Measurements from ENCODE around the gene TES.

Gene TES

GRCh38 chr7:116230191-116231005 is 20.1 kb downstream of the TES start:
- 79 to 85% methylated on average over 3 of the region's 4 CpGs for WGBS, 2 experiments
- no peaks in the 10 kb centered on the region for H3K9me3 ChIP-seq (ENCODE audit: control insufficient read depth, low read length)
- H3K27ac ChIP-seq (ENCODE audit: insufficient read depth, low read depth, low read length, poor library complexity, severe bottlenecking): no peak overlapping the region
- H3K36me3 ChIP-seq (ENCODE audit: control insufficient read depth, insufficient read depth, low read length): no peaks in the 10 kb centered on the region
- no peak overlapping the region for H3K4me3 ChIP-seq (ENCODE audit: insufficient read depth, low read depth, low read length)
- H3K4me1 ChIP-seq (ENCODE audit: control insufficient read depth, insufficient read depth, low read length): no peaks in the 10 kb centered on the region
- no peaks in the 10 kb centered on the region for H3K27me3 ChIP-seq (ENCODE audit: control insufficient read depth, insufficient read depth, low read length, poor library complexity, severe bottlenecking)

DNA sequence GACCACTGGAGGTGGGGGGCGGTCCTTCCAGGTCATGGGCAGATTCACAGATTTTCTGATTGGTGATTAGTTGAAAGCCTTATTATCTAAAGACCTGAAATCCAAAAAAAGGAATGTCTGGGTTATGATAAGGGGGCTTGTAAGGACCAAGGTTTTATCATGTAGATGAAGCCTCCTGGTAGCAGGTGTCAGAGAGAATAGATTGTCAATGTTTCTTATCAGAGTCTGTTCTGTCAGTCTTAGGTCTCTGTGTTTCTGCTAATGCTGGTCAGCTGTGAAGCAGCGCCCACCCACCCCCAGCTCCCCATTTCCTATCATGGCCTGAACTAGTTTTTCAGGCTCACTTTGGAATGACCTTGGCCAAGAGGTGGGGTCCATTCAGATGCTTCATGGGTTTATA is 21.2 kb downstream of the TES start:
- H3K36me3 ChIP-seq (ENCODE audit: control insufficient read depth, insufficient read depth, low read length): no peaks in the 10 kb centered on the region
- H3K9me3 ChIP-seq (ENCODE audit: control insufficient read depth, low read length): no peaks in the 10 kb centered on the region
- no peak overlapping the region for H3K27ac ChIP-seq (ENCODE audit: insufficient read depth, low read depth, low read length, poor library complexity, severe bottlenecking)
- no peaks in the 10 kb centered on the region for H3K4me1 ChIP-seq (ENCODE audit: control insufficient read depth, insufficient read depth, low read length)
- H3K4me3 ChIP-seq (ENCODE audit: insufficient read depth, low read depth, low read length): no peak overlapping the region
- H3K27me3 ChIP-seq (ENCODE audit: control insufficient read depth, insufficient read depth, low read length, poor library complexity, severe bottlenecking): no peaks in the 10 kb centered on the region
- 88 to 93% methylated on average over 2 of the region's 2 CpGs for WGBS, 2 experiments

DNA sequence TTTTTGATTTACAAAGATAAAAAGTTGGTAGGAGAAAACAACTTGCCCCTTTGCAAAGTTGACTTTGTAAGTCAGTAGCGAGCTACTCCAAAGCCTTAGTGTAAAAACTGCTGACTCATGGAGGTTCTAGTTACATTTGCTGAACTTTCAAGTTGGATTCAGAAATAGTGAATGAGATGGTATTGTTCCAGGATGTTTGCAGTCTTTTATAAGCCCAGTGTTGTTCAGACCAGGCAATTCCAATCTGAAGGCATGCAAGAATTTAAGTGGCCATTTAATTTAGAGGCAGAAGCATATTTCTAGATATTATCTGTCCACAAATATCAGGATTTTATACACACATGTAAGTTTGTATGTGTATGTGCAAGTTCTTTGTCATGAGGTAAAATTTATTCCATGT is 21.6 kb downstream of the TES start:
- Histone ChIP-seq H3K36me3 (ENCODE audit: control insufficient read depth, insufficient read depth, low read length) (no peaks in the 10 kb centered on the region), H3K4me1 (ENCODE audit: control insufficient read depth, insufficient read depth, low read length) (no peaks in the 10 kb centered on the region), H3K27me3 (ENCODE audit: control insufficient read depth, insufficient read depth, low read length, poor library complexity, severe bottlenecking) (no peaks in the 10 kb centered on the region), H3K4me3 (ENCODE audit: insufficient read depth, low read depth, low read length) (no peak overlapping the region), H3K27ac (ENCODE audit: insufficient read depth, low read depth, low read length, poor library complexity, severe bottlenecking) (no peak overlapping the region), H3K9me3 (ENCODE audit: control insufficient read depth, low read length) (no peaks in the 10 kb centered on the region)
- 90 to 93% methylated on average over 1 of the region's 1 CpG for WGBS, 2 experiments

- H3K4me1 ChIP-seq (ENCODE audit: control insufficient read depth, insufficient read depth, low read length): no peaks in the 10 kb centered on the region
- H3K36me3 ChIP-seq (ENCODE audit: control insufficient read depth, insufficient read depth, low read length): no peaks in the 10 kb centered on the region
- H3K27ac ChIP-seq (ENCODE audit: insufficient read depth, low read depth, low read length, poor library complexity, severe bottlenecking): no peak overlapping the region
- no peaks in the 10 kb centered on the region for H3K27me3 ChIP-seq (ENCODE audit: control insufficient read depth, insufficient read depth, low read length, poor library complexity, severe bottlenecking)
- no peaks in the 10 kb centered on the region for H3K9me3 ChIP-seq (ENCODE audit: control insufficient read depth, low read length)
- no peak overlapping the region for H3K4me3 ChIP-seq (ENCODE audit: insufficient read depth, low read depth, low read length)
Measured at GRCh38 chr7:116232350-116232749, 22.0 kb downstream of the TES start.

- 71 to 86% methylated on average over 1 of the region's 1 CpG for WGBS, 2 experiments
- Histone ChIP-seq H3K27ac (ENCODE audit: insufficient read depth, low read depth, low read length, poor library complexity, severe bottlenecking) (no peak overlapping the region), H3K27me3 (ENCODE audit: control insufficient read depth, insufficient read depth, low read length, poor library complexity, severe bottlenecking) (no peaks in the 10 kb centered on the region), H3K36me3 (ENCODE audit: control insufficient read depth, insufficient read depth, low read length) (no peaks in the 10 kb centered on the region), H3K4me1 (ENCODE audit: control insufficient read depth, insufficient read depth, low read length) (no peaks in the 10 kb centered on the region), H3K9me3 (ENCODE audit: control insufficient read depth, low read length) (no peaks in the 10 kb centered on the region), H3K4me3 (ENCODE audit: insufficient read depth, low read depth, low read length) (no peak overlapping the region)
Measured at GRCh38 chr7:116232920-116233319, 22.6 kb downstream of the TES start.

DNA sequence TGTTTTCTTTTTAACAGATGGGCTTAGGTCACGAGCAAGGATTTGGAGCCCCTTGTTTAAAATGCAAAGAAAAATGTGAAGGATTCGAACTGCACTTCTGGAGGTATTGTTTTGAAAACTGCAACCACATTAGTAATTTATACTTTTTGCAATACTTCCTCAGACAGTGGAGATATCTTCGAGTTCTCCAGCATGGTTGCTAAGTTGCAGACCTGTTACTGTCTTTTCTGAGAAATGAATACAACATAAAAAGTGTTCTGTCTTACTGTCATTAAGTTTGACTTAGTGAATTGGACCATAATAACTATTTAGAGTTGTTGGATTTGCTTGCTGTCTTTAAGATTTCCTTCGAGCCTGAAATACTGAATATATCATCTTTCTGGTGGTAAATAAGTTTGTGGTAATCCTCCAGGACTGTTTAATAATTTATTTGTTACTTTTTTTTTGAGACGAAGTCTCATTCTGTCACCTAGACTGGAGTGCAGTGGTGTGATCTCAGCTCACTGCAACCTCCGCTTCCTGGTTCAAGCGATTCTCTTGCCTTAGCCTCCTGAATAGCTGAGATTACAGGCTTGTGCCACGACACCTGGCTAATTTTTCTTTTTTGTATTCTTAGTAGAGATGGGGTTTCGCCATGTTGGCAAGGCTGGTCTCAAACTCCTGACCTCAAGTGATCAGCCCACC is 24.3 kb downstream of the TES start:
- Histone ChIP-seq H3K36me3 (ENCODE audit: control insufficient read depth, insufficient read depth, low read length) (no peaks in the 10 kb centered on the region), H3K27me3 (ENCODE audit: control insufficient read depth, insufficient read depth, low read length, poor library complexity, severe bottlenecking) (no peaks in the 10 kb centered on the region), H3K4me3 (ENCODE audit: insufficient read depth, low read depth, low read length) (no peak overlapping the region), H3K27ac (ENCODE audit: insufficient read depth, low read depth, low read length, poor library complexity, severe bottlenecking) (no peak overlapping the region), H3K4me1 (ENCODE audit: control insufficient read depth, insufficient read depth, low read length) (no peaks in the 10 kb centered on the region), H3K9me3 (ENCODE audit: control insufficient read depth, low read length) (no peaks in the 10 kb centered on the region)
- 88 to 91% methylated on average over 9 of the region's 9 CpGs for WGBS, 2 experiments

- Histone ChIP-seq H3K36me3 (ENCODE audit: control insufficient read depth, insufficient read depth, low read length) (no peaks in the 10 kb centered on the region), H3K4me1 (ENCODE audit: control insufficient read depth, insufficient read depth, low read length) (no peaks in the 10 kb centered on the region), H3K27ac (ENCODE audit: insufficient read depth, low read depth, low read length, poor library complexity, severe bottlenecking) (no peak overlapping the region), H3K27me3 (ENCODE audit: control insufficient read depth, insufficient read depth, low read length, poor library complexity, severe bottlenecking) (no peaks in the 10 kb centered on the region), H3K4me3 (ENCODE audit: insufficient read depth, low read depth, low read length) (no peak overlapping the region), H3K9me3 (ENCODE audit: control insufficient read depth, low read length) (no peaks in the 10 kb centered on the region)
Measured at GRCh38 chr7:116235380-116235779, 25.0 kb downstream of the TES start.

DNA sequence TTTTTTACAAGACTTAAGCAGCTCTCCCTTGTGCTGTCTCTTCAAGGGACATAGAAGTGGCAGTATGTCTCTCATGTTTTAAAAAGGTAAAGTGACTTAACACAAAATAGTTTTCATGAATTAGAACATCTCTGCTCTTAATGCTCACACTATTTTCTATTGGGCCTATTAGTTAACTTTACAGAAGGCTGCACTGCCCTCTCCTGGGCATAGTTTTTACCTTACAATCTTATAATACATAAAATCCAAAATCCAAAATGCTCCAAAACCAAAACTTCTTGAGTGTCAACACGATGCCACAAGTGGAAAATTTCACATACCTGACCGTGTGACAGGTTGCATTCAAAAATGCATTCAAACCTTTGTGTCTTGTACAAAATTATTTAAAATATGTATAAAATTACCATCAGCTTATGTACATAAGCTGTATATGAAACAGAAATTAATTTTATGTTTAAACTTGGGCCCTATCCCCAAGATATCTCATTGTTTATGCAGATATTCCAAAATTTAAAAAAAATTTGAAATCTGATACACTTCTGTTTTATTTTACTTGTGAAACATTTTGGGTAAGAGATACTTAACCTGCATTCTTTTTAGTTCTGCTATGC is 25.8 kb downstream of the TES start:
- H3K4me3 ChIP-seq (ENCODE audit: insufficient read depth, low read depth, low read length): no peak overlapping the region
- no peaks in the 10 kb centered on the region for H3K4me1 ChIP-seq (ENCODE audit: control insufficient read depth, insufficient read depth, low read length)
- H3K36me3 ChIP-seq (ENCODE audit: control insufficient read depth, insufficient read depth, low read length): no peaks in the 10 kb centered on the region
- H3K27ac ChIP-seq (ENCODE audit: insufficient read depth, low read depth, low read length, poor library complexity, severe bottlenecking): no peak overlapping the region
- H3K27me3 ChIP-seq (ENCODE audit: control insufficient read depth, insufficient read depth, low read length, poor library complexity, severe bottlenecking): no peaks in the 10 kb centered on the region
- H3K9me3 ChIP-seq (ENCODE audit: control insufficient read depth, low read length): no peaks in the 10 kb centered on the region
- WGBS, 2 experiments: 34 to 50% methylated on average over 1 to 2 of the region's 2 CpGs

DNA sequence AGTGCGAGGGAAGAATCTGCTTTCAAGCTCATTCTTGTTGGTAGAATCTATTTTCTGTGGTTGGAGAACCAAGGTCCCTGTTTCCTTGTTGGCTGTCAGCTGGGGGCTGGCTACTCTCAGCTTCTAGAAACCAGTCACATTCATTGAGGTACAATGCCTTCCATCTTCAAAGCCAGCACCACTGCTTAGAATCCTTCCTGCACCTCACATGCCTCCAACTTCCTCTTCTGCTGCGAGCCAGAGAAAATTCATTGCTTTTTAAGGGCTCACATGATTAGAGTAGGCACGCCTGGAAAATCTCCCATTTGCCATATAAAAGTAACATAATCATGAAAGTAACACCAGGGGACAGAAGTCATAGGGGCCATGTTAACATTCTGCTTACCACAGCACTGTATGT is 28.7 kb downstream of the TES start:
- Histone ChIP-seq H3K27ac (ENCODE audit: insufficient read depth, low read depth, low read length, poor library complexity, severe bottlenecking) (no peak overlapping the region), H3K9me3 (ENCODE audit: control insufficient read depth, low read length) (no peaks in the 10 kb centered on the region), H3K36me3 (ENCODE audit: control insufficient read depth, insufficient read depth, low read length) (no peaks in the 10 kb centered on the region), H3K27me3 (ENCODE audit: control insufficient read depth, insufficient read depth, low read length, poor library complexity, severe bottlenecking) (no peaks in the 10 kb centered on the region), H3K4me1 (ENCODE audit: control insufficient read depth, insufficient read depth, low read length) (no peaks in the 10 kb centered on the region), H3K4me3 (ENCODE audit: insufficient read depth, low read depth, low read length) (no peak overlapping the region)
- 86 to 92% methylated on average over 3 of the region's 3 CpGs for WGBS, 2 experiments

DNA sequence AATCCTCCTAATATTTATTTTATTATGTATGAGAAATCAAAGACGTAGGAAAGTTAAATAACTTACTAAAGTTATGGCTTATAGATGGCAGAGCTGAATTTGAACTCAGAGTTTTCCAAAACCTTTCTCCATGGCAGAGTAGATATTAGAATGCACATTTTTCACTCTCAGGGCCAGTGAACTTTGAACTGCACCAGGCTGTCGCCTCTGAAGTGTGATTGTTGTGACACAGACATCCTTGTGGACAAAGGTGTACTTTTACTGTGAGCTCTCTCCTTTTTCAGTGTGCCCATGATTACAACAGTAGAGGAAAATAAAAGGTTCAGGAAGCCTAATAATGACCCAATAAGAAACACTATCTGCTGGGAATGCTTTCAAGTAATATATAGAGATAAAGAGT is 29.1 kb downstream of the TES start:
- Histone ChIP-seq H3K9me3 (ENCODE audit: control insufficient read depth, low read length) (no peaks in the 10 kb centered on the region), H3K27ac (ENCODE audit: insufficient read depth, low read depth, low read length, poor library complexity, severe bottlenecking) (no peak overlapping the region), H3K27me3 (ENCODE audit: control insufficient read depth, insufficient read depth, low read length, poor library complexity, severe bottlenecking) (no peaks in the 10 kb centered on the region), H3K4me1 (ENCODE audit: control insufficient read depth, insufficient read depth, low read length) (no peaks in the 10 kb centered on the region), H3K4me3 (ENCODE audit: insufficient read depth, low read depth, low read length) (no peak overlapping the region), H3K36me3 (ENCODE audit: control insufficient read depth, insufficient read depth, low read length) (no peaks in the 10 kb centered on the region)
- WGBS, 2 experiments: 89 to 100% methylated on average over 1 to 2 of the region's 2 CpGs
